ENCODE results near the gene CBL.
"Not testable (repeated sequence)": the region's sequence is repeated elsewhere in the genome, so short reads cannot be mapped to it uniquely, and the experiment has no call there.

CBL gene

GRCh38 chr11:119218141-119218878 lies 12.2 kb downstream of the CBL start:
- DNase-seq (ENCODE audit: low spot score): peak; percentile 54

GRCh38 chr11:119222308-119222707 lies 16.2 kb downstream of the CBL start:
- no peak for DNase-seq (ENCODE audit: low spot score)

- DNase-seq (ENCODE audit: low spot score): no peak
Observed at GRCh38 chr11:119222891-119223290, 16.8 kb downstream of the CBL start.

- DNase-seq (ENCODE audit: low spot score): no peak
Observed at GRCh38 chr11:119223856-119224255, 17.7 kb downstream of the CBL start.

GRCh38 chr11:119228535-119229287 lies 22.6 kb downstream of the CBL start:
- DNase-seq (ENCODE audit: low spot score): not testable (repeated sequence)

- no peak for DNase-seq (ENCODE audit: low spot score)
Observed at GRCh38 chr11:119229288-119229672, 23.1 kb downstream of the CBL start.

- no peak for DNase-seq (ENCODE audit: low spot score)
Observed at GRCh38 chr11:119229741-119230140, 23.6 kb downstream of the CBL start.

- no peak for DNase-seq (ENCODE audit: low spot score)
Observed at GRCh38 chr11:119236490-119236889, 30.4 kb downstream of the CBL start.

GRCh38 chr11:119236891-119237290 lies 30.8 kb downstream of the CBL start:
- DNase-seq (ENCODE audit: low spot score): no peak

- DNase-seq (ENCODE audit: low spot score): no peak
Observed at GRCh38 chr11:119237515-119237914, 31.4 kb downstream of the CBL start.

GRCh38 chr11:119248750-119249670 lies 42.9 kb downstream of the CBL start:
- DNase-seq (ENCODE audit: low spot score): no peak

GRCh38 chr11:119249671-119250010 lies 43.5 kb downstream of the CBL start:
- DNase-seq (ENCODE audit: low spot score): no peak

- DNase-seq (ENCODE audit: low spot score): no peak
Observed at GRCh38 chr11:119251114-119251513, 45.0 kb downstream of the CBL start.

GRCh38 chr11:119254239-119254638 lies 48.1 kb downstream of the CBL start:
- DNase-seq (ENCODE audit: low spot score): no peak

GRCh38 chr11:119258180-119258579 lies 52.0 kb downstream of the CBL start:
- no peak for DNase-seq (ENCODE audit: low spot score)

- DNase-seq (ENCODE audit: low spot score): no peak
Observed at GRCh38 chr11:119258983-119259382, 52.8 kb downstream of the CBL start.

- no peak for DNase-seq (ENCODE audit: low spot score)
Observed at GRCh38 chr11:119262668-119263351, 56.7 kb downstream of the CBL start.

- DNase-seq (ENCODE audit: low spot score): peak; percentile 39
Observed at GRCh38 chr11:119263352-119263940, 57.3 kb downstream of the CBL start.

- no peak for DNase-seq (ENCODE audit: low spot score)
Observed at GRCh38 chr11:119266063-119266462, 59.9 kb downstream of the CBL start.

- no peak for DNase-seq (ENCODE audit: low spot score)
Observed at GRCh38 chr11:119266517-119267255, 60.5 kb downstream of the CBL start.

GRCh38 chr11:119267645-119268044 lies 61.5 kb downstream of the CBL start:
- DNase-seq (ENCODE audit: low spot score): no peak
